Activated effector memory CD4-positive, alpha-beta T cell treated with Interleukin-2 at 50 U/mL for 16 hours (primary cell): ENCODE measurements around the gene AGPAT2.
A peak's percentile ranks its signal among the peaks of the same experiment; 100 is the strongest.

Experiments used
- DNase-seq: peaks from one replicate; pipeline ENCODE4 v3.0.0-alpha.2; 2020

The AGPAT2 gene

DNA sequence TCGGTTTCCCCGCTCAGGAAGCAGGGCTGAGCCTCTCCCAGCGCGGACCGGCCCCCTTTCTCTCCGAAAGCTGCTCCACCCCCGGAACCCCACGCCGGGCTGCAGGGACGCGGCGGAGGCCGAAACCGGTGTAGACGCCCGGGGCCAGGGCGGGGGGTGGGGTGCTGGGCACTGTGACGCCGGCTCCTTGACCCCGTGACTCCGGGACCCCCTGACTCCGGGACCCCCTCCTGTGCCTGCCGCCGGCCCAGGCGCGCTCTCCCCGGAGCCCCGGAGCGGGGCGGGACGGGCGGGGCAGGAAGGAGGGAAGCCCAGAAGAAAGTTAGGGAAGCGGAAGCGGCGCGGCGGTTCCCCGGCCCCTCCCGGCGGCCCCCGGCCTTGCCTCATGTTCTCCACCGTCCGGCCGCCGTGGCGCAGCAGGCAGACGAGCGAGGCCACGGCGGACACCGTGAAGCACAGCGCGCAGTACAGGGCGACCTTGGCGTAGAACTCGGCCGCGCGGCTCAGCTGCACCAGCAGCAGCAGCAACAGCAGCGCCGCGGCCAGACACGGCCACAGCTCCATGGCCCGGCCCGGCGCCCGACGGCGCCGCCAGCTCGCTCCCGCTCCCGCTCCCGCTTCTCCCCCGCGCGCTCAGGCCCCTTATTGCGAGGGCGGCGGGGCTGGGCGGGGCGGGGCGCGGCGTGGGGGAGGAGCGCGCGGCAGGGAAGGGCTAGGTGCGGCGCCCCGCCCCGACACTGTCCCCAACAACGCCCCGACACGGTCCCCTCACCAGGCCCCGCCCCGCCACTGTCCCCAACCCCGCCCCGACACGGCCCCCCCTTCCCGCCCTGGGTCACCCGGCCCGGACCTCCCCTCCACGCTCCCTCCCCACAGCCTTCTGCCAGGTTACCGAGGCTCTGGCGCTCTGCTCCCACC lies at the start of gene AGPAT2:
TSS of gene AGPAT2 (minus strand) at position 664 of the 918 bp plus-strand sequence. CDS start at position 564, 100 bp downstream.
- DNase-seq = peak; percentile 38

DNA sequence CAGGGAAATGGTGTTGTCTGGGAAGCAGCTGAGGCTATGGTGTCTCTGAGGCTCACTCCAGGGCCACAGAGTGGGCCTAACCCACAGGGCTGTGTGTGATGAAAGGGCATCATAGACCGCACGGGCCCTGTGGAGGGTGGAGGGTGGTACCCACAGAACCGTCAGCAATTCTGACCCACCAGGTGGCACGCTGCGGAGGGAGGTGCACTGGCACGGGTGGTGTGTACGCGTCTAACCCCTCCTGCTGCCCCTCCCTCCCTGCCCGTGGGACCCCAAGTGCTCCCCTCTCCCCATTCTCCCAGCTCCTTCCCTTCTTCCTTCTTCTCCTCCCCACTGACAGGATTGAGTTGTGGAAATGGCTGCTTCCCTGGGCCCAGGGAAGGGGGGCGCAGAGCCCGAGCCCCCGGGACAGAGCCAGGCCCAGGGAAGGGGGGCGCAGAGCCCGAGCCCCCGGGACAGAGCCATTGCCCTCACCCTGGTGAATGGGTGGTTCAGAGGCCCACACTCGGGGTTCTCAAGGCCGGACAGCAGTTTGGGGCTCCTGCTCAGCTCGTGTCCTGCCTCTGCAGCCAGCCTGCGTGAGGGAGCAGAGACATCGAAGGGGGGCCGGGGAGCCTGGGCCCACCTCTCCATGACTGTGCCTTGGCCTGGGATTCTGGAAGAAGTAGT lies 48.7 kb upstream of the AGPAT2 start:
- DNase-seq = no peak

DNA sequence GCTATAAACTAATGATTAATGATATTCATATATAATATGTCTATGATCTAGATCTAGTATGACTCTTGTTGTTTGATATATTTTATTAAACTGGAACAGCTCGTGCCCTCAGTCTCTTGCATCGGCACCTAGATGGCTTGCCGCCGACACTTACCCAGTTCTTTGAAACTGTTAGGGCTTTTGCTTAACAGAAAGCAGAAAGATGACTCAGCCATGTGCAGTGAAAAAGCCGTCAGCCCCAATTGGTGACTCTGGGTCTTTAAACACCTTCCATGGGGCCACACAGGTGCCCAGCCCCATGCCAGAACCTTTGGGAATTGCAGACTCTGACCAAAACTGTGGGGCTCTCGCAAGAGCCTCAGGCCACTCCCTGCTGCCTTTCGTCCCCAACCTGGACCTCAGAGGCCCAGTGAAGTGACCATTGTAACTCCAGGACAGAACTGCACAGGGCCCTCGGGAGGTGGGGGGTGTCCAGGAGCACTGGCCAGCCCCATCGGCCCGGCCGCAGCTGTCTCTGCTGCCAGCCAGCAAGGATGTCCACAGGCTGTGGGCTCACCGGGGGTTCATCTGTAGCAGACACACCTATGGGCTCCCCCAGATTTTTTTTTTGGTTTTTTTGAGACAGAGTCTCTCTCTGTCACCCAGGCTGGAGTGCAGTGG lies 47.7 kb upstream of the AGPAT2 start:
- DNase-seq = no peak

DNA sequence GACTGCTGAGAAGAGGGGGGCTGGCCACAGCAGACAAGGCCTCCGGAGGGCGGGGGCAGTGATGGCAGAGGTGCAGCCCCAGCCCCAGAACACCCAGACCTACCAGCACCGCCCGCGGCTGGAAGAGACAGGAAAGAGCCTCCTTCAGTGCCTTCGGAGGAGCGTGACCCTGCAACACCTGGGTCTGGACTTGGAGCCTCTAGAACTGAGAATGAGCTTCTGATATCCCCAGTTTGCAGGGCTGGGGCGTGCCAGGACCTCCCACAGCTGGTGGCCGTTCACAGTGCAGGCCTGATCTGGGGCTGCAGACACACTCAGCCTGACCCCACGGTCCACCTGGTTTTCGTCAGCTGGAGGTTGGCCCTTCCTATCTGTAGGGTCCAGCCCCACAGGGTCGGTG lies 46.4 kb upstream of the AGPAT2 start:
- no peak for DNase-seq

DNA sequence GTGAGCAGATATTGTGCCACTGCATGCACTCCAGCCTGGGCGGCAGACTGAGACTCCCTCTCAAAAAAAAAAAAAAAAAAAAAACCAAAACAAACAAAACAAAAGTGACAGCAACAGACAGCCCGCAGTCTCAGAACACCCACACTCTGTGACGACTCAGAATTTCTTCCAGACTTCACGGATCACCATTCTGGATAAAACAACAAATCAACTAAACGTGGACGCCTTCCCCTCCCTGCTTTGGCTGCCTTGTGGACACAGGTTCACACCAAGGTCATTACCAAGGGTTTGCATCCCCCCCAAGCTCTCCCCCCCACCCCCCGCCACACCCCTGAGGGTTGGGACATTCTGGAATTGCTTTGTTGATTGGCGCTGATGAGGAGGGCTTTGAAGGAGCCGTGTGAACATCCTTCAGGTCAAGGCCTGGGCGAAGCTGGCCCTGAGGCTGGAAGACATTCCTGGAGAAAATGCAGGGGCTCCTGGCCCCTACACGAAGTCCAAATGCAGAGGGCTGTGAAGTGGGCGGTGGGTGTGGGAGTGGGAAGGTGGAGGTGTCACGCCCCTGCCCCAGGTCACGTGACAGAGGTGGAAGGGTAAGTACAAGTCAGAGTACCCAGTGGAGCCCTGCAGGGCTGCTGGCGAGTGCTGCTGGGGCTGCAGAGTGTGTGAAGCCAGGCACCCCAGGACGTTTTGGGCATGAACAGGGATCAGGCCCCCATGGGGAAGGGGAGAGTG lies 45.4 kb upstream of the AGPAT2 start:
- no peak for DNase-seq

DNA sequence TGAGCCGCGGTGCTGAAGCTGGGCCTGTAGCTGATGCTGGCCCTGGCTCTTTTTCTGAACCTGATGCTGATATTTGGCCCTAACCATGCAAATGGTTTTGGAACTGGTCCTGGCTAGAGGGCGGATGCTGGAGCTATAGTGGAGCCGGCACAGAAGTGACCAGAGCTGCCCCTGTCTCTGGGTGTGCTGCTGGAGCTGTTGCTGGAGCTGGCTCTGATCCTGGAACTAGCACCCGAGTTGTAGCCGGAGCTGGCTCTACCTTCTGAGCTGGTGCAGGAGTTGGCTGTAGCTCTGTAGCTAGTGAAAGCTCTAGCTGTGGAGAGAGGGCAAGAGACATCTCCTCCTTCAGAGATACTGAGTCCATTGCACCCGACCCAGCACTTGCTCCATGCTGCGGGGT lies 42.7 kb upstream of the AGPAT2 start:
- DNase-seq = no peak

DNA sequence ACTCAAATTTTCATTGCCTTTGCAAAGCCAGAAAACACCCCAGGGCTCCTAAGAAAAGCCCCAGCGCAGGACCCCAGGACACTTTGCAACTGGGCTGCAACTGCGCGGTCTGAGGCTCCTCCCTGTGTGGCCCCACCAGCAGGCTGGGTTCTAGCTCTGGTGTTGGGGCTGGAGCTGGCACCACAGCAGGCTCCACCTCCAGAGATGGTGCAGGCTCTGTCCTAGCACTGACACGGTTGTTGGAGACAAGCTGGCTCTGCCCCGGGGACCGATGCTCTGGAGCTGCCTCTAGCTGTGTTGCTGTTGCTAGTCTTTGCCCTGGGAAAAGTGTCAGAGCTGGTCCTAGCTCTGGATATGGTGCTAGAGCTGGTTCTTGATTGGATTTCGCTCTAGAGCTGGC lies 41.9 kb upstream of the AGPAT2 start:
- DNase-seq = no peak

DNA sequence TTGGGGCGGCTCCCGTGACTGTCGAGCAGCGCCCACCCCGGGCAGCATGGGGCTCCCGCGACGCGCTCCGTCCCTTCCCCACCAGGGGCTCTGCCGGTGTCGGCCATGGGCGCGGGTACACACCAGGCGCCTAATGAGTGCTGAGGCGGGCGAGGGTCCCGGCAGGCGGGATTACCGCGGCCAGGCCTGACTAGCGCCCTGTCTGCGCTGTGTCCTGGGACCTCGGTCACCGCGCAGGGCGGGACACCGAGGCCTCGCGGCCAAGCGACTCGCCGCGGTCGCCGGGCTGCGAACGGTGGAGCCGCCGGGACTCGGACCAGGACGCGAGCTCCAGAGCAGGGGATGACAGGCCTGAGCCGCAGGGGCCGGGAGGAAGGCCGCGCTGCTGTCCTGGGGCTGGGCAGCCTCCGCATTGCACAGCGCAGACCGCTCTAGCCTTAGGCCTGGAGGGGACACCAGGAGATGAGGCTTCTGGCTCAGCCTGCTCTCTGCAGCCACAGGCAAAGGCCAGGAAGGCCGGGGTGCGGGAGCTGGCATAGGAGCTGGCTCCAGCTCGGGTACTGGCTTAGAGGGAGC lies 41.4 kb upstream of the AGPAT2 start:
- no peak for DNase-seq

DNA sequence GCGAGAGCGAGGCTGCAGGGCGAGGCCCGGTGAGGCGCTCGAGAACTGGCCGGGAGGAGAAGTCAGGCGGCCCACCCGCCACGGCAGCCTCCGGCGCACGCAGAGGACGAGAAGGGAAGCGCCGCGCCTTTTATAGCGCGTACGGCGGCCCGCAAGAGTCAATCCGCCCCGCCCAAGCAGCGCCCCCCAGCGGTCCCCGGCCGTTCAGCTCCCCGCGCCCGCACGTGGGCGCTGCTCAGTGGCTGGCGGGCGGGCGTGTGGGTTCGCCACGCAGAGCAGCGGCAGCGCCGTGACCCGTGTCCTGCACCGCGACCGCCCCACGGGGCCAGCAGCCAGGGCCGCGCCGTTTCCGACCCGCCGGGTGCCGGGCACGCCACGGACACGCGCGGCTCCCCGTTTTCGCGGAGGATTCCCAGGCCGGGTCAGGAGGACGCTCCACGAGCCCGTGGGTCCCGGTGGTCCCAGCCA lies 40.9 kb upstream of the AGPAT2 start:
- peak; percentile 87 for DNase-seq

DNA sequence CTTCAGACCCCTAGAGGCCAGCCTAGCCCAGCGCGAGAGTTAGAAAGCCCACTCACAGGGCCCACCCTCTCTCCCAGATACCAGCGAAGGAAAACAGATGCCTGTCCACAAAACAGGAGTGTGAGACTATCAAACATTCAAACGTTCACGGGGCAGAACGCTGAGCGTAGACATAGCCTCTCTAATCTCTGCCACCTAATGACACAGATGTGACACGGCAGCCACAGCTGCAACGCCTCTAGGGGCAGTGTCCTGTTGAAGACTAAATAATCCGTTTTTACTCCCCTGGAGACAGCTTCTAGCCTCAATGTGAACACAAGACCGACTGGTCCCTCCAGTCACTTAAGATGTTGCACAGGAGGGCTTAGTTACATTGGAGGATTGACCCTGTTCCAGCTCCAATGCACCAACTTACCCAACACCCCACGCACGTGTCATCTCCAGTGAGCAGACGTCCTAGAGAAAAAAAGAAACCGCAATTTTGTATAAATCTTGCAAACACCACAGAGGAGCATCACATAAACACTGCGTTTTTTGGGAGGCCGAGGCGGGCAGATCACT lies 39.5 kb upstream of the AGPAT2 start:
- DNase-seq = peak; percentile 19

DNA sequence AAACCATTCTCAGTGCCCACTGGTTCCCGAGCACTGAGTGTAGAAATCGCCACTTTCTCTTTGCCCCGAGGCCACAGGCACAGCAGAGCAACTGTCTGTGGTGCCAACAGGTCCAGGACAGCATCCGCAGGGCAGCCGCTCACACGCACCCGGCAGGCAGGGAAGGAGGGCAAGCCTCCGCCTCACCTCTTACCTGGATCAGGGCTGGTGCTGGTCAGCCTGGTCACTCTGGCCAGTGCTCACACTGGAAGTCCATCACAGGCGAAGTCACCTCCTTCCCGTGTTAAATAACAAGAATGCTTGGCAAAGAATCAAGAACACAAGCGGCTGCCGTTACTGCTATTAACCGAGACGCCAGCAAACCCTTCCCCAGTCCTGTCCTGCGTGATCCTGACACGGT lies 38.9 kb upstream of the AGPAT2 start:
- DNase-seq = no peak

DNA sequence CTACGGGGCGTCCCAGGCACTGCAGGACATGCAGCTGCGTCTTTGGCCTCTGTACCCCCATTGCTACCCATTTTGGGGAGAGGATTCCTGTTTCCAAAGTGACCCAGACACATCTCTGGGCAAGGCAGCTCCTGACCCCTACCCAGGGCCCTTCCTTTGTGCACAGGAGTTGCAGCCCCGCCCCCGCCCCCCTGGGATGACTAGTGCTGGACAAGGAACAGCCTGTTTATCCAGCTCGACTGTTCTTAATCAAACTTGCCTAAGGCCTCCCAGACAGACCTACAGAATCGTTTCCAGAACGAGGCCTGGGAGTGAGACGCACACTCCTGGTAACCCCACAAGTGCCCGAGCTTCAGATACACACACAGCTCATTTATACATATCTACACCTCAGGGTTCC lies 38.4 kb upstream of the AGPAT2 start:
- DNase-seq = no peak

DNA sequence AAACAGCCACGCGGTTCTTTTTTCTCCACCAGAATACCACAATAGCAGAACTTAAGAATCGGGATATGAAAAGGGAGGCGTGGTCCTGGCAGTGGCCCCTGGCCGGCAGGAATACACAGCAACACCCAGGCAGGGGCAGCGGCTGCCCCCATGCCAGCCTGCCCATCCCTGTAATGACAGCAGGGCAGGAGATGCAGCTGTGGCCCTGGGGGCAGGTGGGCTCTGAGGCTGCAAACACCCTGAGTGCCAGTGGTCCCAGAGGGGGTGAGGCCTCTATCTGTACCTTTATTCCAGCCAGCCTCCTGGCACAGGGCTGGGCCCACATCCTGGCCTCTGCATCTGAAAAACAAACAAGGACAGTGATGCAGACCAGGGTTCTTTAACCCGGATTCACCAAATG lies 37.5 kb upstream of the AGPAT2 start:
- DNase-seq = no peak

DNA sequence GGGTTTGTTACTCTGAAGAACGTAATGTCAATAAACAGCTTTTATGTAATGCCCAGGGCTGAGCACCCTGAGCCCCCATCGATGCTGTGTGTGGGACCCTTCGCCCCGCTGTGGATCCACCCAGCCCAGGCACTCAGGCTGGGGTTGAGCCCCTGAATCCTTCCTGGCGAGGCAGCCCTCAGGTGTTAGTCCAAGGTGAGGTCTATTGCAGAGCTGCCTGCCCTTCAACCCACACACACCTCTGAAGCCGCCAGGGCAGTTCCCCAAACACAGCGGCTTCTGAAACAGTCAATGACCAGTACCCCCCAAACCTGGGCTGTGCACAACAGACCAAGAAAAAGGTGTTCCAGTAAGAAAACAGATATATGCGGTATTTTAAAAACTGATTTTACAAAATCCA lies 36.7 kb upstream of the AGPAT2 start:
- DNase-seq = no peak

DNA sequence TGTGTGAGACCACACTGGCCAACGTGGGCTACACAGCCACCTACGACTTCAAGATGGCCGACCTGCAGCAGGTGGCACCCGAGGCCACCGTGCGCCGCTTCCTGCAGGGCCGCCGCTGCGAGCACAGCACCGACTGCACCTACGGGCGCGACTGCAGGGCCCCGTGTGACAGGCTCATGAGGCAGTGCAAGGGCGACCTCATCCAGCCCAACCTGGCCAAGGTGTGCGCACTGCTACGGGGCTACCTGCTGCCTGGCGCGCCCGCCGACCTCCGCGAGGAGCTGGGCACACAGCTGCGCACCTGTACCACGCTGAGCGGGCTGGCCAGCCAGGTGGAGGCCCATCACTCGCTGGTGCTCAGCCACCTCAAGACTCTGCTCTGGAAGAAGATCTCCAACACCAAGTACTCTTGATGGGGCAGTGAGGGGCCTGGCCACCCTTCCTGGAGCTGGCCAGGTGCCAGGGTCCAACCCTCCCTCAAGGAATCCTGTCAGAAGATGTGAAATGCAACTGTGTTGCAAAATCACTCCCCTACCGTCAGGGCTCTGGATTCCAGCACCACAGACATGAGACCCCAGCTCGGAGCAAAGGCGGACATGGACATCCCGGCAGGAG lies 36.2 kb upstream of the AGPAT2 start:
- DNase-seq = no peak

DNA sequence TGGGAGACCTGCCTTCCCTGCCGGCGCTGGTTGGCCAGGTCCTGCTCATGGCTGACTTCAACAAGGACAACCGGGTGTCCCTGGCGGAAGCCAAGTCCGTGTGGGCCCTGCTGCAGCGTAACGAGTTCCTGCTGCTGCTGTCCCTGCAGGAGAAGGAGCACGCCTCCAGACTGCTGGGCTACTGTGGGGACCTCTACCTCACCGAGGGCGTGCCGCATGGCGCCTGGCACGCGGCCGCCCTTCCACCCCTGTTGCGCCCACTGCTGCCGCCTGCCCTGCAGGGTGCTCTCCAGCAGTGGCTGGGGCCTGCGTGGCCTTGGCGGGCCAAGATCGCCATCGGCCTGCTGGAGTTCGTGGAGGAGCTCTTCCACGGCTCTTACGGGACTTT lies 35.7 kb upstream of the AGPAT2 start:
- DNase-seq = no peak

DNA sequence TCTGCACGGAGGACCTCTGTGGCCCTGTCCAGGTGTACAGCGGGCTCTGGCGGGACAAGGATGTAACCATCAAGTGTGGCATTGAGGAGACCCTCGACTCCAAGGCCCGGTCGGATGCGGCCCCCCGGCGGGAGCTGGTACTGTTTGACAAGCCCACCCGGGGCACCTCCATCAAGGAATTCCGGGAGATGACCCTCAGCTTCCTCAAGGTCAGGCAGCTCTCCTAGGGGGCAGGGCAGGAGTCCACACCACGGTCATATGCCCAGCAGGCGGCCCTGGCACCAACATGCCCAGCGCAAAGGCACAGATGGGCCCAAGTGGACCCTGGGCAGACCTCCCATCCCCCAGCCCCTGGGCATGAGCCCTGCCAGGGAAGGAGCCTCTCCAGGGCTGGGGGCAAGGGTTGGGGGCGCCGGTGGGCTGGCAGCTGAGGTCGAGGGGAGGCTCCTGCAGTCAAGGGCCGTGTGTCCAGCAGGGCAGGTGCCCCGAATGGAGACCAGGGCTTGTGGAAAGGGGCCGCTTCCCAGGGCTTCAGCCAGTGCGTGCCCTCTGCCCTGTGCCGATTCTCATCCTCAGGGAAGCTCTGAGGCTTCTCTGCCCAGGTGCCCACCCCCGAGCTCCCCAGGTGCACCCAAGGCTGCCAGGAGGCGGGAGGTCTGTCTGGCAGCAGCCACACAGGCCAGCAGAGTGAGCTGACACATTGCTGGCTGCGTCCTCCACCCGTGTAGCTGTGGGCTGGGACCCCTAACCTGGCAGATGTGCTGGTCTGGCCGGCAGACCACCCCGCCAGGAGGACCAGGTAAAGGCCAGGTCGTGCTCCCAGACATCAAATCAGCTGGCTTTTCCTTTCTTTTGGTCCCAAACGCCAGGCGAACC lies 35.1 kb upstream of the AGPAT2 start:
- no peak for DNase-seq

DNA sequence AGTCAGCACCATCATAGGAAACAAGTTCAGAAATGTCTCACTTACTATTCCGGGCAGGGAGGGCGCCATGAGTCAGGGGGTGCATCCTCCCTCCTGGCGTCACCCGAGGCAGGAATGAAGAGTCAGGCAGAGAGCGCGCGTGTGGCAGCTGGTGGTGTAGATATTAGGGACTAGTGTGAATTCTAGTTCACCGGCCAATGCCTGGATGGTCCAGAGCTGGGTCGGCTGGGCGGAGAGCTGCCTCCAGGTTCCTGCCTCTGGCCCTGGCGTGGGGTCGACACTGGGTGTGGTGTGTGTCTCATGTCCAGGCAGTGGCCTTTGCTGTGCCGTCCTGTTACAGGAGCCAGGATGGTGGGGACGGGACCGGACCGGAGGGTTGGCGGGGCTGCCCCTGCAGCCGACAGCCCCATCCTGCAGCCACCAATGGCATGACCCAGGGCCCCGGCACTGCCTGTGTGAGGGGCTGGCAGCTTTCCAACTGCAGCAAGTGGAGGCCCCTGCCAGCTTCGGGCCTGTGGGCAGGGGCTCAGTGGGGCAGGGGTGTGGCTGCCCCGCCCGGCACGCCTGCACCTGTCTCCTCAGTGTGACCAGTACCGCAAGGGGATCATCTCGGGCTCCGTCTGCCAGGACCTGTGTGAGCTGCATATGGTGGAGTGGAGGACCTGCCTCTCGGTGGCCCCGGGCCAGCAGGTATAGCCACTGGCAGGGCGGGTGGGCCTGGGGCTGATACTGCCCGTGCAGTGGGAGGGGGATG lies 34.3 kb upstream of the AGPAT2 start:
- DNase-seq = no peak

DNA sequence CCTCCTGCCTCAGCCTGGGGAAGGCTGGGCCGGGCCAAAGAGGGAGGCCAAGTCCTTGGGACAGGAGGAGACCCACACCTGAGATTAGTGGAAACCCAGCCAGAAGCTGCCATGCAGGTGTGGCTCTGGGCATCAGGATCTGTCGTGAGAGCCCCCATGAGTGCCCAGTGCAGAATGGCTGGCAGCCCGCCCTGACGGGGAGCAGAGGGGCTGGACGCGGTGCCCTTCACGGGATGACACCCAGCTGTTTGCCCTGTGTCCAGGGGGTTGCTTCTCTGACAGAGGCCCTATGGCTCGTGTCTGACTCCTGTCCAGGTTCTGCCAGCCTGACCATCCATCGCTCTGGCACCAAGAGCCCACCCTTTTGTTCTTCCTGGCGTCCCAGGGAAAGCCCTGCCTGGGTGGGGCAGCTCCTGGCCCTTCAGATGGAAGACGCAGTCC lies 33.7 kb upstream of the AGPAT2 start:
- no peak for DNase-seq
